A549 treated with AZD9567 at 1 μM for 4 hours (cell line): Measurements from ENCODE around the gene DNASE1L2. TPM values are rescaled to one million over a fixed set of nuclear protein-coding genes. Genes with fewer than 3 reads are reported as not detected.

Experiments
- total RNA-seq: library from RNA; stranded (reverse); fragments of 200-300 nt; extraction: Qiagen RNA extraction; gene quantifications from 5 replicates; pipeline ENCODE4 v1.2.3, GENCODE V29; 2022; ENCODE audit not compliant: insufficient read depth

Gene DNASE1L2
- 1.5 to 1.8 TPM (median 1.7 TPM) in 4 of 5 replicates, not detected in the other for total RNA-seq

GRCh38 chr16:2236337-2237101 is at the start of gene DNASE1L2:
DNASE1L2 (plus strand) TSS chr16:2236444; CDS start chr16:2236817, 373 bp downstream.

GRCh38 chr16:2196162-2196980 is 39.9 kb upstream of the DNASE1L2 start, which contains the start of gene CASKIN1:
CASKIN1 (minus strand) TSS chr16:2196605; CDS start chr16:2196432, 173 bp downstream.

GRCh38 chr16:2205104-2205966 is 30.9 kb upstream of the DNASE1L2 start, which contains the start of gene MLST8:
MLST8 (plus strand) TSS chr16:2205454; CDS start chr16:2206086, 632 bp downstream.

GRCh38 chr16:2210386-2211365 is 25.6 kb upstream of the DNASE1L2 start, which contains the start of gene BRICD5:
BRICD5 (minus strand) TSS chr16:2210863; CDS start chr16:2210833, 30 bp downstream.

GRCh38 chr16:2214719-2214968 is 21.6 kb upstream of the DNASE1L2 start, which contains the start of gene PGP:
PGP (minus strand) TSS chr16:2214840; CDS start chr16:2214777, 63 bp downstream.

GRCh38 chr16:2223221-2223941 is 12.9 kb upstream of the DNASE1L2 start, which contains the start of gene E4F1:
E4F1 (plus strand) TSS chr16:2223591; CDS start chr16:2223614, 23 bp downstream.

GRCh38 chr16:2251296-2252111 is 15.3 kb downstream of the DNASE1L2 start, which contains the start of gene ECI1:
ECI1 (minus strand) TSS chr16:2251587; CDS start chr16:2251566, 21 bp downstream.

GRCh38 chr16:2267913-2268666 is 31.8 kb downstream of the DNASE1L2 start, which contains the start of gene RNPS1:
RNPS1 (minus strand) TSS chr16:2268126; CDS start chr16:2264643, 3,483 bp downstream.

Other genes with a start within 250 kb of the DNASE1L2 start
- 3.9 to 8.9 TPM (median 7.8 TPM) in 5 replicates for gene SYNGR3, start 246.5 kb upstream of the DNASE1L2 start, total RNA-seq
- 51.5 to 66.8 TPM (median 63.1 TPM) in 5 replicates for gene ZNF598, start 226.6 kb upstream of the DNASE1L2 start, total RNA-seq
- gene NPW, start 216.7 kb upstream of the DNASE1L2 start, total RNA-seq, result 0.59 to 1.9 TPM (median 1.3 TPM) in 4 of 5 replicates, not detected in the other
- 40.0 to 57.0 TPM (median 55.2 TPM) in 5 replicates for gene NHERF2, start 209.5 kb upstream of the DNASE1L2 start, total RNA-seq
- gene NTHL1, start 188.6 kb upstream of the DNASE1L2 start, total RNA-seq, result 24.3 to 47.2 TPM (median 44.1 TPM) in 5 replicates
- 39.4 to 48.8 TPM (median 41.7 TPM) in 5 replicates for gene TSC2, start 188.5 kb upstream of the DNASE1L2 start, total RNA-seq
- 20.8 to 62.8 TPM (median 57.0 TPM) in 5 replicates for gene PKD1, start 100.5 kb upstream of the DNASE1L2 start, total RNA-seq
- gene RAB26, start 87.8 kb upstream of the DNASE1L2 start, total RNA-seq, result 3.1 to 11.1 TPM (median 3.8 TPM) in 5 replicates
- gene TRAF7, start 80.7 kb upstream of the DNASE1L2 start, total RNA-seq, result 40.5 to 58.1 TPM (median 52.2 TPM) in 5 replicates
- gene CASKIN1, start 39.8 kb upstream of the DNASE1L2 start, total RNA-seq, result 0.51 to 1.3 TPM (median 1.0 TPM) in 5 replicates
- 37.8 to 54.5 TPM (median 49.8 TPM) in 5 replicates for gene MLST8, start 31.0 kb upstream of the DNASE1L2 start, total RNA-seq
- gene BRICD5, start 25.6 kb upstream of the DNASE1L2 start, total RNA-seq, result 5.1 to 6.7 TPM (median 5.5 TPM) in 5 replicates
- 19.4 to 35.2 TPM (median 33.3 TPM) in 5 replicates for gene PGP, start 21.6 kb upstream of the DNASE1L2 start, total RNA-seq
- 18.3 to 29.3 TPM (median 28.6 TPM) in 5 replicates for gene E4F1, start 12.9 kb upstream of the DNASE1L2 start, total RNA-seq
- gene ECI1, start 15.1 kb downstream of the DNASE1L2 start, total RNA-seq, result 57.1 to 95.2 TPM (median 91.7 TPM) in 5 replicates
- gene RNPS1, start 31.7 kb downstream of the DNASE1L2 start, total RNA-seq, result 262 to 276 TPM (median 270 TPM) in 5 replicates
- 16.8 to 22.0 TPM (median 20.5 TPM) in 5 replicates for gene ABCA3, start 104.3 kb downstream of the DNASE1L2 start, total RNA-seq
- 22.9 to 25.3 TPM (median 24.4 TPM) in 5 replicates for gene CCNF, start 193.0 kb downstream of the DNASE1L2 start, total RNA-seq
- 16.9 to 23.5 TPM (median 22.4 TPM) in 5 replicates for gene TEDC2, start 223.7 kb downstream of the DNASE1L2 start, total RNA-seq
- 0.03 to 0.06 TPM (median 0.05 TPM) in 4 of 5 replicates, not detected in the other for gene NTN3, start 234.9 kb downstream of the DNASE1L2 start, total RNA-seq
- gene TBC1D24, start 238.7 kb downstream of the DNASE1L2 start, total RNA-seq, result 5.2 to 10.0 TPM (median 9.2 TPM) in 5 replicates